ENCODE results near the gene ADARB2. TPM values are rescaled to one million over a fixed set of nuclear protein-coding genes. Genes with fewer than 3 reads are reported as not detected.

Gene ADARB2
- total RNA-seq, 1 donor from 2014 or later, result not detected

GRCh38 chr10:1615186-1615954 lies 122.0 kb downstream of the ADARB2 start:
- intact Hi-C loops (cut with DNase I), result no loop called here
- Histone ChIP-seq H3K27me3 (no peaks in the 10 kb centered on the region), H3K4me1 (no peaks in the 10 kb centered on the region), H3K36me3 (no peaks in the 10 kb centered on the region), H3K27ac (no peak overlapping the region), H3K4me3 (no peak overlapping the region), H3K9me3 (peaks cover 0 to 7% of the 10 kb centered on the region in 2 donors)
- TF ChIP-seq CTCF (IDR thresholded peaks at IDR 0.05), result no peak
- DNase-seq (ENCODE audit: low spot score in 2 of 2), result no peak

GRCh38 chr10:1613511-1613910 lies 123.8 kb downstream of the ADARB2 start:
- Histone ChIP-seq H3K9me3 (no peaks in the 10 kb centered on the region), H3K4me3 (no peak overlapping the region), H3K27ac (no peak overlapping the region), H3K27me3 (no peaks in the 10 kb centered on the region), H3K36me3 (no peaks in the 10 kb centered on the region), H3K4me1 (no peaks in the 10 kb centered on the region)
- TF ChIP-seq CTCF (IDR thresholded peaks at IDR 0.05), result no peak
- no peak for DNase-seq (ENCODE audit: low spot score in 2 of 2)
- intact Hi-C loops (cut with DNase I), result no loop called here

- TF ChIP-seq CTCF (IDR thresholded peaks at IDR 0.05), result no peak
- no peak for DNase-seq (ENCODE audit: low spot score in 2 of 2)
- no peaks in the 10 kb centered on the region for H3K36me3 ChIP-seq
- no peaks in the 10 kb centered on the region for H3K9me3 ChIP-seq
- H3K4me1 ChIP-seq, result no peaks in the 10 kb centered on the region
- H3K27ac ChIP-seq, result no peak overlapping the region
- no peaks in the 10 kb centered on the region for H3K27me3 ChIP-seq
- intact Hi-C loops (cut with DNase I), result no loop called here
- H3K4me3 ChIP-seq, result no peak overlapping the region
Observed at GRCh38 chr10:1612908-1613307, 124.4 kb downstream of the ADARB2 start.

GRCh38 chr10:1611936-1612550 lies 125.3 kb downstream of the ADARB2 start:
- no peak for TF ChIP-seq CTCF (IDR thresholded peaks at IDR 0.05)
- intact Hi-C loops (cut with DNase I), result no loop called here
- H3K27ac ChIP-seq, result no peak overlapping the region
- no peaks in the 10 kb centered on the region for H3K4me1 ChIP-seq
- no peaks in the 10 kb centered on the region for H3K36me3 ChIP-seq
- H3K9me3 ChIP-seq, result no peaks in the 10 kb centered on the region
- H3K4me3 ChIP-seq, result no peak overlapping the region
- no peak for DNase-seq (ENCODE audit: low spot score in 2 of 2)
- H3K27me3 ChIP-seq, result no peaks in the 10 kb centered on the region

GRCh38 chr10:1610986-1611770 lies 126.1 kb downstream of the ADARB2 start:
- no peak overlapping the region for H3K27ac ChIP-seq
- intact Hi-C loops (cut with DNase I), result no loop called here
- no peak for DNase-seq (ENCODE audit: low spot score in 2 of 2)
- no peak for TF ChIP-seq CTCF (IDR thresholded peaks at IDR 0.05)
- no peak overlapping the region for H3K4me3 ChIP-seq
- H3K4me1 ChIP-seq, result no peaks in the 10 kb centered on the region
- H3K36me3 ChIP-seq, result no peaks in the 10 kb centered on the region
- no peaks in the 10 kb centered on the region for H3K9me3 ChIP-seq
- H3K27me3 ChIP-seq, result no peaks in the 10 kb centered on the region

Measured in ascending aorta (tissue), 2 donors.